22Rv1 (cell line): ENCODE results near the gene KIF27.
"Not testable (repeated sequence)": the region's sequence is repeated elsewhere in the genome, so short reads cannot be mapped to it uniquely, and the experiment has no call there.

Source experiments
- CTCF ChIP-seq: fragments of 450-650 bp; IDR thresholded peaks from 2 replicates; pipeline ENCODE4 v1.5.1; 2017; ENCODE audit warnings: mild to moderate bottlenecking
- ZFX ChIP-seq: fragments of 450-650 bp; IDR thresholded peaks from 2 replicates; pipeline ENCODE4 v1.6.1; 2017; ENCODE audit warnings: antibody characterized with exemption, borderline replicate concordance

DNA sequence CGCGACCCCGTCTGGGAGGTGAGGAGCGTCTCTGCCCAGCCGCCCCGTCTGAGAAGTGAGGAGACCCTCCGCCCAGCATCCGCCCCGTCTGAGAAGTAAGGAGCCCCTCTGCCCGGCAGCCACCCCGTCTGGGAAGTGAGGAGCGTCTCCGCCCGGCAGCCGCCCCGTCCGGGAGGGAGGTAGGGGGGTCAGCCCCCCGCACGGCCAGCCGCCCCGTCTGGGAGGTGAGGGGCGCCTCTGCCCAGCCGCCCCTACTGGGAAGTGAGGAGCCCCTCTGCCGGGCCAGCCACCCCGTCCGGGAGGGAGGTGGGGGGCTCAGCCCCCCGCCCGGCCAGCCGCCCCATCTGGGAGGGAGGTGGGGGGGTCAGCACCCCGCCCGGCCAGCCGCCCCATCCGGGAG is 117.3 kb downstream of the KIF27 start:
- TF ChIP-seq CTCF, ZFX: not testable (repeated sequence)
